ENCODE data around the gene LRCH3.

Gene LRCH3

GRCh38 chr3:197793247-197793646 lies 2.2 kb downstream of the LRCH3 start:
- no peak for DNase-seq

- no peak for DNase-seq
Measured at GRCh38 chr3:197794115-197794514, 3.1 kb downstream of the LRCH3 start.

- DNase-seq = no peak
Measured at GRCh38 chr3:197795200-197795599, 4.1 kb downstream of the LRCH3 start.

GRCh38 chr3:197796087-197796486 lies 5.0 kb downstream of the LRCH3 start:
- DNase-seq = no peak

- no peak for DNase-seq
Measured at GRCh38 chr3:197798863-197799262, 7.8 kb downstream of the LRCH3 start.

GRCh38 chr3:197800379-197800778 lies 9.3 kb downstream of the LRCH3 start:
- DNase-seq = no peak

GRCh38 chr3:197801891-197802778 lies 11.1 kb downstream of the LRCH3 start:
- DNase-seq = no peak

- DNase-seq = no peak
Measured at GRCh38 chr3:197802779-197803459, 11.9 kb downstream of the LRCH3 start.

- DNase-seq = no peak
Measured at GRCh38 chr3:197804511-197804910, 13.5 kb downstream of the LRCH3 start.

GRCh38 chr3:197807969-197808587 lies 17.0 kb downstream of the LRCH3 start:
- no peak for DNase-seq

- no peak for DNase-seq
Measured at GRCh38 chr3:197809356-197810020, 18.4 kb downstream of the LRCH3 start.

- no peak for DNase-seq
Measured at GRCh38 chr3:197810901-197811300, 19.8 kb downstream of the LRCH3 start.

- no peak for DNase-seq
Measured at GRCh38 chr3:197811343-197811742, 20.3 kb downstream of the LRCH3 start.

- no peak for DNase-seq
Measured at GRCh38 chr3:197814372-197814771, 23.3 kb downstream of the LRCH3 start.

GRCh38 chr3:197820550-197821335 lies 29.7 kb downstream of the LRCH3 start:
- DNase-seq = peak; percentile 23

GRCh38 chr3:197829397-197830045 lies 38.5 kb downstream of the LRCH3 start:
- no peak for DNase-seq

- DNase-seq = no peak
Measured at GRCh38 chr3:197830308-197830966, 39.4 kb downstream of the LRCH3 start.

GRCh38 chr3:197830967-197831313 lies 39.9 kb downstream of the LRCH3 start:
- no peak for DNase-seq

- DNase-seq = no peak
Measured at GRCh38 chr3:197833930-197834715, 43.1 kb downstream of the LRCH3 start.

GRCh38 chr3:197835509-197835908 lies 44.5 kb downstream of the LRCH3 start:
- no peak for DNase-seq

- no peak for DNase-seq
Measured at GRCh38 chr3:197836244-197836643, 45.2 kb downstream of the LRCH3 start.

All from DMS153 (cell line).